Activated naive CD8-positive, alpha-beta T cell (primary cell): Measurements from ENCODE around the gene SIGLEC15.
"Not testable (repeated sequence)": the region's sequence is repeated elsewhere in the genome, so short reads cannot be mapped to it uniquely, and the experiment has no call there.

Experiments
- H3K27ac Mint-ChIP-seq: one replicate; pipeline ENCODE4 v1.8.0; 2021; ENCODE audit warnings: mixed read lengths
- H3K27me3 Mint-ChIP-seq: one replicate; pipeline ENCODE4 v1.8.0; 2021; ENCODE audit warnings: mixed read lengths
- H3K36me3 Mint-ChIP-seq: one replicate; pipeline ENCODE4 v1.8.0; 2021; ENCODE audit warnings: mixed read lengths
- H3K4me1 Mint-ChIP-seq: one replicate; pipeline ENCODE4 v1.8.0; 2021; ENCODE audit warnings: low read depth, mixed read lengths
- H3K4me3 Mint-ChIP-seq: one replicate; pipeline ENCODE4 v1.8.0; 2021; ENCODE audit warnings: mild to moderate bottlenecking, mixed read lengths
- H3K9me3 Mint-ChIP-seq: one replicate; pipeline ENCODE4 v1.8.0; 2021; ENCODE audit warnings: low read depth, mixed read lengths

The SIGLEC15 gene

DNA sequence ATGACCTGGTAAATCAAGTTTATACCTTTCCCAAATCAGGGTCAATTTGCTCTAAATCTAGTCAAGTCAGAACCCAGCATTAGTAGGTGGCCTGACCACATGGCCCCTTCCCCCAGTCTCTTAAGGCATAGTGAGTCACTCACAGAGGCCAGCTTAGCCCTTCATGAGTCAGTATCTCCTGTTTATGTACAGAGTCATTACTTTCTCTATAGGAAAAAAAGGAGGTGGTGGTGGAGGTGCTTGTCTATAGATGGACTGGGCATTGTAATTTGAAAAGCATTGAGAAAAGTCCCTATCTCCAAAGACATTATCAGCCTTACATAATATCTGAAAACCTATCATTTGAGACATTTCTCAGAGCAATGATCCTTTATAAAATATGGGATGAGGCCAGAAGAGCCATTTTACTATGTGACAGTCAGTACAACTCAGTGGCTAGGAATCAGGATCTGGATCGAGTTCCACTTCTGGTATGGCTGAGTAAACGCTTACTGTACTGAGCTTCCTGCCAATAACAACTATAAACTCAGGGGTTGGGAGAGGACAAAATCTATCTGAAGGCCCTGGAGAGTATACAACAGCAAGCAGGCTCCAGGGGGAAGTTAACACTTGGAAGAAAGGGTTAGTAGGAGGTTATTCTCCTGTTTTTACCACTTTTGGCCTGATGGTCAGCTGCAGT, 22.5 kb upstream of the SIGLEC15 start:
- Mint-ChIP-seq H3K4me1 (peaks cover 3% of the 10 kb centered on the region), H3K4me3 (no peak overlapping the region), H3K27ac (no peak overlapping the region), H3K9me3 (peaks cover 5% of the 10 kb centered on the region), H3K36me3 (peaks cover 16% of the 10 kb centered on the region), H3K27me3 (peaks cover 4% of the 10 kb centered on the region)

DNA sequence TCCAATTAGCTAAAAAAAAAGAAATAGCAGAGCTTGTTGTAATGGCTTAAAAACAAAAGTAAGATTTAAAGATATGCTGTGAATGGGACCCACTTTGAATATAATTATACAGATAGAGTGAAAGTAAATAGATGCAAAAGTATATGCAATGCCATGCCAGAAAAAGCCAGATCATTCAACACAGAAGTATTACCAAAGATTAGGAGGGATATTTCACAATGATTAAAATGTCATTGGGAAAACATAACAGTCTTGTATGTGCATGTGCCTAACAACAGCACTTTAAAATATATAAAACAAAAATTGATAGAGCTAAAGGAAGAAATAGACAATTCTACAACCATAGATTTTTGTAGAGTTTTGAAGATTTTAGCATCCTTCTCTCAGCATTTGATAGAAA, 19.9 kb upstream of the SIGLEC15 start:
- Mint-ChIP-seq H3K27me3 (peaks cover 4% of the 10 kb centered on the region), H3K4me1 (peaks cover 14% of the 10 kb centered on the region), H3K27ac (no peak overlapping the region), H3K36me3 (peaks cover 24% of the 10 kb centered on the region), H3K4me3 (no peak overlapping the region), H3K9me3 (peaks cover 12% of the 10 kb centered on the region)

DNA sequence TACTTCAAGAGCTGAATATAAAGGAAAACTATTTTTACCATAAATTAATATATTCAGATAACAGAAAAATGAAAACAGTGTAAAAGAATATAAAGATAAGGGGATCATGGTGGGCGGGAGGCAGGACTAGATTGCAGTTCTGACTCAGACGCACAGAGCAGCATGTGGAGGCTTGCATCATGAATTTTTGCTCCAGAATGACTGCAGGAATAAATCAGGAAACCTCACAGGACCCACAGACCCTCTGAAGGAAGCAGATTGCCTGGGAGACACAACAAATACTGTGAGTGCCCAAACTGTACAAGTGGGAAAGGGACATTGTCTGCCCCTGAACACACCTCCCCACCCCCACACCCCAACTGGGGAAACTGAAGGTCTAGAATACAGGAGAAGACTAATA, 19.2 kb upstream of the SIGLEC15 start:
- no peak overlapping the region for H3K27ac Mint-ChIP-seq
- peaks cover 14% of the 10 kb centered on the region for H3K4me1 Mint-ChIP-seq
- H3K9me3 Mint-ChIP-seq, result peaks cover 12% of the 10 kb centered on the region
- peaks cover 21% of the 10 kb centered on the region for H3K36me3 Mint-ChIP-seq
- no peak overlapping the region for H3K4me3 Mint-ChIP-seq
- peaks cover 4% of the 10 kb centered on the region for H3K27me3 Mint-ChIP-seq

DNA sequence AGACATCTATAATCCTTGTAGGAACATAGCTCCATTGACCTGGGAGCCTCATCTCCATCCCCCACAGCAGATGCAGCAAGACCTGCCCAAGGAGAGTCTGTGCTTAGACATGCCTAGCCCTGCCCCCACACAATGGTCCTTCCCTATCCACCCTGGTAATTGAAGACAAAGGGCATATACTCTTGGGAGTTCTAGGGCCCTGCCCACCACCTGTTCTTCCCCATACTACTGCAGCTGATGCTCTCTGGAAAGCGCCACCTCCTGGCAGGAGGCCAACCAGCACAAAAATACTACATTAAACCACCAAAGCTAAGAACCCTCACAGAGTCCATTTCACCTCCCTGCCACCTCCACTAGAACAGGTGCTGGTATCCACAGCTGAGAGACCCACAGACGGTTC, 18.3 kb upstream of the SIGLEC15 start:
- H3K4me1 Mint-ChIP-seq, result peaks cover 14% of the 10 kb centered on the region
- peaks cover 23% of the 10 kb centered on the region for H3K36me3 Mint-ChIP-seq
- not testable (repeated sequence) for H3K4me3 Mint-ChIP-seq, H3K27ac Mint-ChIP-seq, H3K27me3 Mint-ChIP-seq
- peaks cover 12% of the 10 kb centered on the region for H3K9me3 Mint-ChIP-seq

DNA sequence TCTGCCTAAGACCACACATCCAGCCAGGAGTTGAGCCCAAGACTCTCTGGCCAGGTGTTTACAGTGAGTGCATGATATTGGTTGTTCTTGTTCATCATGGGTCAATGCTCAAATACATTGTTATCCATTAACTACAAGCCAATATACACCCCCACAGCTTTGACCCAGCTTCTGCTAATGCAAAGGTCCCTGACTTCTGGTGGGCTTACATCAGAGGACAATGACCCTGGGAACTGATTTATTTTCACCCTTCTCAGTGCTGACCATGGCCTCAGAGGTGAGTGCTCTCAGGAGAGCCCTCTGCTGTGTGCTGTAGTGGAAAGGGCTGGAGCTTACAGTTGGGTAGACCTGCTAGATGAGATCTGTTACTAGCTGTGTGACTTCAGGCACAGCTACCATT, 10.7 kb upstream of the SIGLEC15 start:
- not testable (repeated sequence) for H3K4me3 Mint-ChIP-seq, H3K27me3 Mint-ChIP-seq, H3K27ac Mint-ChIP-seq, H3K9me3 Mint-ChIP-seq, H3K4me1 Mint-ChIP-seq
- H3K36me3 Mint-ChIP-seq, result peaks cover 11% of the 10 kb centered on the region

DNA sequence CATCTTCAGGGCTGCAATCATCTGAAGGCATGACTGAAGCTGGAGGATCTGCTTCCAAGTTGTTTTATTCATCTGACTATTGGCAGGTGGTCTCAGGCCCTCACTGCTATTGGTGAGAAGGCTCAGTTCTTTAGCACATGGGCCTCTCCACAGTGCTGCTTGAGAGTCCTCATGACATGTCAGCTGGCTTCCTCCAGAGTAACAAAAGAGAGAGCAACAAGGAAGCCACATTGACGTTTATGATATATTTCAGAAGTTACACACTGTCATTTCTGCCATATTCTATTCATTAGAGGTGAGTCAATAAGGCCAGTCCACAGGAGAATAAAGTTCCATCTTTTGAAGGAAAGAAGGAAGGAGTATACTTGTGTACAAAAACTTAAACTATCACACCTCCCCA, 7.9 kb upstream of the SIGLEC15 start:
- Mint-ChIP-seq H3K4me1 (peaks cover 2% of the 10 kb centered on the region), H3K27ac (no peak overlapping the region), H3K36me3 (peaks cover 4% of the 10 kb centered on the region), H3K9me3 (no peaks in the 10 kb centered on the region), H3K4me3 (no peak overlapping the region), H3K27me3 (no peaks in the 10 kb centered on the region)

DNA sequence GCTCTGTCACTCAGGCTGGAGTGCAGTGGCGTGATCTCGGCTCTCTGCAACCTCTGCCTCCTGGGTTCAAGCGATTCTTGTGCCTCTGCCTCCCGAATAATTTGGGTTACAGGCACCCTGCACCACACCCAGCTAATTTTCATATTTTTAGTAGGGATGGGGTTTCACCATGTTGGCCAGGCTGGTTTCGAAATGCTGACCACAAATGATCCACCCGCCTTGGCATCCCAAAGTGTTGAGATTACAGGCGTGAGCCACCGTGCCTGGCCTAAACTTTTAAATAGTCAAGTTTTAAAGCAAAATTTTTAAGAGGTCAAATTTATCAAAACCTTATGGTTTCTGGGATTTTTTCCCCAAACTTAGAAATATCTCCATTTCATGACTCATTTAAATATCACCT, 6.7 kb upstream of the SIGLEC15 start:
- not testable (repeated sequence) for H3K4me3 Mint-ChIP-seq, H3K9me3 Mint-ChIP-seq, H3K27me3 Mint-ChIP-seq, H3K27ac Mint-ChIP-seq, H3K36me3 Mint-ChIP-seq, H3K4me1 Mint-ChIP-seq

DNA sequence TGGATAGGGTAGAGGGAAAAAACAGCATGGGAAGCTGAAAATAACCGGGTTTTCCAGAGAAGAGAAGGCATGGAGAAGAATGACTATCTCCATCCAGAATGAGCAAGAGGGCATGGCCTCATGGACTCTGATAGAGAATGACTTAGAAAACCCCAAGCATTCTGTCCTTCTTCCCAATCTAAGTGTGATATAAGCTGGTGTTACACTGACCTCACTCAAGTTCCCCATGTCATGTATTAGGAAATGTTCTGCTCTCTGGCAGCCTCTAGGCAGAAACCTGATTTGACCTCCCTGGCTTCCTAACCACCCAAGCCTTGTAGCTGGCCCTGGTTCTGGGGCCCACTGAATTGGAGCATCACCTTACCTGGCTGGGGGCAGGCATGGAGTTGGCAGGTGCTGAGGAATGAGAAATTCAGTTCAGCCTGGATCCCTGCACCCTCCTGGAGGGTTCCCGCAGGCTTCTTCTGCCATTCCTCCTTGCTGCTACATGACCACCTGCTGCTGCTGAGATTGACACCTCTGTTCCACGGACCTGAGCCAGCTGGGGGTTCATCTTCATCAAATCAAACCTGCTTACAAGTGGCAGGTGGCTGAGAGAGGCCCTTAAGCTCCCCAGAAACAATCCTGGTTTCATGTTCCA, 5.2 kb upstream of the SIGLEC15 start:
- peaks cover 4% of the 10 kb centered on the region for H3K36me3 Mint-ChIP-seq
- H3K27ac Mint-ChIP-seq, result no peak overlapping the region
- H3K27me3 Mint-ChIP-seq, result no peaks in the 10 kb centered on the region
- no peak overlapping the region for H3K4me3 Mint-ChIP-seq
- no peaks in the 10 kb centered on the region for H3K9me3 Mint-ChIP-seq
- peaks cover 11% of the 10 kb centered on the region for H3K4me1 Mint-ChIP-seq

DNA sequence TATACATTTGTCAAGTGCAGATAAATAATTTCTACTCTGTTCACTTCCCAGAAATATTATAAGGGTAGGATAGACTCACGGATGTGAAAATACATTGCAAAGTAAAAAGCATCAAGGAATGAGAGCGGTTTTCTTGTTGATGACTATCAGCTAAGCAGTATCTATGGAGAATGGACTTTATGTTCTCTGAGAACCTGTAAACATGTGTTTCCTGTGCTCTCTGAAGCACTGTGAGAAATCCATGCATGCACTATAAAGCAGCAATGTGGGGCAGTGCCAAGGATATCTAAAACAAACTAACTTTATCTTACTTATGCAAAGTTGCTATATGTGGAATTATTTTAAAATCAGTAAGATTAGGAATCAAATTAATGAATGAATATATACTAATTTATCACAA, 4.4 kb upstream of the SIGLEC15 start:
- Mint-ChIP-seq H3K4me3 (no peak overlapping the region), H3K4me1 (peaks cover 17% of the 10 kb centered on the region), H3K27me3 (no peaks in the 10 kb centered on the region), H3K36me3 (peaks cover 4% of the 10 kb centered on the region), H3K27ac (no peak overlapping the region), H3K9me3 (no peaks in the 10 kb centered on the region)

DNA sequence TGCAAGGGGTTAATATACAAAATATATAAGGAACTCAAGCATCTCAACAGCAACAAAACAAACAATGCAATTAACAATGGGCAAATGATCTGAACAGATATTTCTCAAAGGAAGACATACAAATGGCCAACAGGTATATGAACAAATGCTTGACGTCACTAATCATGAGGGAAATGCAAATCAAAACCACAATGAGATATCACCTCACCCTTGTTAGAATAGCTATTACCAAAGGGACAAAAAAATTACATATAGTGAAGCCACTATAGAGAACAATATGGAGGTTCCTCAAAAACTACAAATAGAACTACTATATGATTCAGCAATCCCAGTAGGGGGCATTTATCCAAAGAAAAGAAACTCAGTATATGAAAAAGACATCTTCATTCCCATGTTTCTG, 3.8 kb upstream of the SIGLEC15 start:
- H3K27me3 Mint-ChIP-seq, result no peaks in the 10 kb centered on the region
- no peak overlapping the region for H3K4me3 Mint-ChIP-seq
- peaks cover 4% of the 10 kb centered on the region for H3K36me3 Mint-ChIP-seq
- H3K4me1 Mint-ChIP-seq, result peaks cover 18% of the 10 kb centered on the region
- no peak overlapping the region for H3K27ac Mint-ChIP-seq
- H3K9me3 Mint-ChIP-seq, result no peaks in the 10 kb centered on the region

DNA sequence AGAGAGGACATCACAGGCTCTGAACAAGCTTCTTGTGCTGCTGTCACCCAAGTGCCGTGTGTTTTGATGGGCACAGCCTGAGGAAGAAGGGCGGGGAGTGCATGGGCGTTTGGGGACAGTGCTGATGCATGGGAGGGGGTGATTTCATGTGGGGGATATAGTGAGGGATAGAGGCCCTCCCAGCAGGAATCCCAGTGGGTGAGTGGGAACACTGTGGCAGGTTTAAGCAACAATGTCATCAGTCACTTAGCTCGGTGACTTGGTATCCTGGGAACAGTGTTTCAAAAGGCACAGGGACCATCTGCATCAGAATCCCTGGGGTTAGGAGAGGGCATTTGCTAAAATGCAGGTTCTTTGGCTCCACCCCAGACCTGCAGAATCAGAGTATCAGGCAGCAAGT, 609 bp downstream of the SIGLEC15 start:
- Mint-ChIP-seq H3K27ac (no peak overlapping the region), H3K4me3 (no peak overlapping the region), H3K9me3 (no peaks in the 10 kb centered on the region), H3K4me1 (peaks cover 27% of the 10 kb centered on the region), H3K36me3 (peaks cover 2% of the 10 kb centered on the region), H3K27me3 (no peaks in the 10 kb centered on the region)

DNA sequence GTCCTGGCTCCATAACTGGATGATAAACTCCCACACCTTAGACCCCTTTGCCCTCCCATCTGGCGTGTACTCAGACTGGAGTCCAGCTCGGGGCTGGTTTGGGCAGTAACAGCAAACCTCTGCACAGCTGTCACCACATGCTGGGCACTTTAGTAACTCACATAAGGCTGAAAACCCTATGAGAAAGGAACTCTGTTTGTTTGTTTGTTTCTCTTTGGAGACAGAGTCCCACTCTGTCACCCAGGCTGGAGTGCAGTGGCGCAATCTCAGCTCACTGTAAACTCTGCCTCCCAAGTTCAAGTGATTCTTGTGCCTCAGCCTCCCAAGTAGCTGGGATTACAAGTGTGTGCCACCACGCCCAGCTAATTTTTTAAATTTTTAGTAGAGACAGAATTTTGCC, 1.2 kb downstream of the SIGLEC15 start:
- H3K36me3 Mint-ChIP-seq, H3K4me3 Mint-ChIP-seq, H3K27me3 Mint-ChIP-seq, H3K9me3 Mint-ChIP-seq, H3K27ac Mint-ChIP-seq: not testable (repeated sequence)
- H3K4me1 Mint-ChIP-seq, result peaks cover 27% of the 10 kb centered on the region

DNA sequence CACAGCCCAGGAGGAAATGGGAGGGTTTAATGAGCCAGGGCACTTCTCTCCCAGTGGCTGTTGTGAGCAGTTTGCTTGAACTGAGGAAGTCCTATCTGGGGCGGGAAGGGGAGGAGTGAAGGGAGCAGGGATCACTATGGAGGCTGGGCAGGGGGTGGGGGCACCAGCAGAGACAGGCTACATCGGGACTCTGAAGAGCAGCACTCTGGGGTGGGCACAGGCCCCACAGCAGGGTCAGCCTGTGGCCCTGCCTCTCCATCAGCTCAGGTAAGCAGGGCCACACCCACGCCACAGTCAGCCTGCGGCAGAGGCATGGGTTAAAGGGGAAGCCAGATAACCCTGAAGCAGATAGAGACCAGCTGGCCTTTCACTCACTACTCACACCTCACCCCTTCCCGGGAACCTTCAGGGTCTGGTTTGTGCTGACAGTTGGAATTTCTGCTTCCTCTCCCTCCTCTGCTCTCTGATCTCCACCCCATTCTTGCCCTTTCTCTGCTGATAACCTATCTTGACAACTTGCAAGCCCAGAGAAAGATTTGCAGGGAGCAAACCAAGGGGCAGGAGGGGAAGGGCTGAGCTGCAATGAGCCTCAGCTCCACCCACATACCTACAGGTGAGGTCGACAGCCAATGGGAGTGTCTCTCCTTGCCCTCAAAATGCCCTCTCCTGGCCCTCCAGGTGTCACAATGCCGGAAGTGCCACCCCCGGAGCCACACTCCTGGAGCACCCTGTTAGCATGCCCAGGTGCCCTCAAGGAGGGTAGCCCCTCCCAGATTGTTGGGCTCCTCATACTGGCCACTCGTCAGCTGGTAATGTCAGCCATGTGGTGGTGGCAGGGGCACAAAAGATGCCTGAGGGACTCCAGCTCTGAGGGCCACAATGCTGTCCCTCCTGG, 3.7 kb downstream of the SIGLEC15 start:
- Mint-ChIP-seq H3K27ac (no peak overlapping the region), H3K27me3 (no peaks in the 10 kb centered on the region), H3K4me1 (peaks cover 27% of the 10 kb centered on the region), H3K4me3 (no peak overlapping the region), H3K36me3 (peaks cover 4% of the 10 kb centered on the region), H3K9me3 (no peaks in the 10 kb centered on the region)

DNA sequence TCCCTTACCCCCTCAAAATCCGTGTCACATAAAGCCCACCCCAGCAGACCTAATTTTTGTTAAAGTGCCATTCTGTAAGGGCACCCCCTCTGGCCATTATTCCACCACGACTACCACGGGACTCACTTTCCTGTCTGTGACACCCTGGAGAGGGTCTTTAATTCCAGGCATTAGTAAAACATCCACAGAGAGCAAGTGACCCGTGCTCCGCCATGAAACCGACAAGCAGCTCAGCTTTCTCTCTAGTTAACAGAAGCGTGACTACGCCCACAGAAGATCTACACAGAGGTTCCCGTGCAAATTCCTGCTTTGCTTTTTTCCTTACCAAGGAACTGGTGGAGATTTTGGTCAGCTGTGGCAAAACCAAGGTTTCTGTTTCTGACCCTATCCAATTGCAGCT, 4.4 kb downstream of the SIGLEC15 start:
- H3K27ac Mint-ChIP-seq, result no peak overlapping the region
- H3K4me3 Mint-ChIP-seq, result no peak overlapping the region

DNA sequence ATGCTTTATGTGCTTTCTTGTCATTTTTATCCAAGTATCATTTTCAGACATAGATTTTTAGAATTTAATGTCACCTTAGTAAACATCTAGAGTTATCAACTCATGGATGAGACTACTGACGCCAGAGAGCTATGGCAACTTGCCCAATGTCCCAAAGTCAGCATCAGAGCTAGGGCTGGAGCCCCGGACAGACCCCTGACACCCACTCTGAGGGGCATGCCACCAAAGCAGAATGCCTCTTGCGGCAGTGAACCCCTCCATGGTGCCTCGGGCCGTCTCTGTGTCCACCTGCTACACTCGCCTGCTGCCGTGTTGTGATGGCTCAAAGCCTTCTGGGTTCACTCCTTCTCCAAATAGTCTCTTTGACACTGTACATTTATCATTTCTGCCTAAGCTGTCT, 5.4 kb downstream of the SIGLEC15 start:
- H3K27me3 Mint-ChIP-seq, result peaks cover 5% of the 10 kb centered on the region
- peaks cover 4% of the 10 kb centered on the region for H3K36me3 Mint-ChIP-seq
- no peak overlapping the region for H3K27ac Mint-ChIP-seq
- H3K4me1 Mint-ChIP-seq, result peaks cover 14% of the 10 kb centered on the region
- H3K4me3 Mint-ChIP-seq, result no peak overlapping the region
- H3K9me3 Mint-ChIP-seq, result no peaks in the 10 kb centered on the region

More for the DNA sequence above, 4.4 kb downstream of the SIGLEC15 start:
- no peaks in the 10 kb centered on the region for H3K27me3 Mint-ChIP-seq
- peaks cover 4% of the 10 kb centered on the region for H3K36me3 Mint-ChIP-seq
- H3K4me1 Mint-ChIP-seq, result peaks cover 21% of the 10 kb centered on the region
- H3K9me3 Mint-ChIP-seq, result no peaks in the 10 kb centered on the region
